Measurements from ENCODE around the gene GPR180. TPM values are rescaled to one million over a fixed set of nuclear protein-coding genes. Genes with fewer than 3 reads are reported as not detected.
A peak's percentile ranks its signal among the peaks of the same experiment; 100 is the strongest.

Gene GPR180
- total RNA-seq, 1 experiment from 2014 or later = 5.6 TPM

DNA sequence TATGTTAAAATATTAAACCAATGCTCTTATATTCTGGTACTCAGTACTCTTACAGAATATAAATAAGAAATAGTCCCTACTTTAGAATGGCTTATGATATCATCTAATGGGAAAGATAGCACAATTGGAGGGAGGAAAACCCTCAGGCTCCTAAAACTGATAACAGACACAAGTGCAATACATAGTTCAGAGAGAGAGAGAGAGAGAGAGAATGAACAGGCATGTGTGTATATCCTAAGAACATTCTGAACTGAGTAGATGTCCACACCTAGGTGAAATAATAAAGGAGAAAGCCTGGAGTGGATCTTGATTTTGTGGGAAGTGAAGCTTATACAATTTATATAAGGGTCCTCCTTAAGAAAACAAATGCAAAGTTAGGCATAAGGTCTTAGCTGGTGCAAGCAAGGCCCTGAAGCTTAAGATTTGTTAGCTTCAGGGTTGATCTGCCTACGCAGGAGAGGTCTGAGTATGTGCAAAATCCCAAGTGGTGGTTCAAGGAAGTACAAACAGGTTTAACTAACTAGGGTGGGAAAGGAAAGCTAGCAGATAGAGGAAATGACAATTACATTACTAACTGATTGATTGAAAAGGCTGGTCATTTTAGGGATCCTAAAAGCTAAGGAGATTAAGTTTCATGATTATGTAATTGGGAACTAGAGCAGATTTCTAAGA, 57.4 kb downstream of the GPR180 start:
- intact Hi-C loops (cut with micrococcal nuclease) = no loop called here
- Histone ChIP-seq H4K20me1 (ENCODE audit: low read length) (no peaks in the 10 kb centered on the region), H3K27ac (ENCODE audit: low read length) (peak overlapping the region; percentile 47), H3F3A (ENCODE audit: low read length, unreplicated experiment) (no peaks in the 10 kb centered on the region), H3K4me3 (ENCODE audit: low read length) (no peak overlapping the region), H2AFZ (ENCODE audit: low read length) (no peak overlapping the region), H3K4me2 (ENCODE audit: low read length) (peak overlapping the region; percentile 9; the same call in 1 of the 2 replicates), H3K36me3 (ENCODE audit: low read depth, low read length) (no peaks in the 10 kb centered on the region), H3K79me2 (ENCODE audit: low read length) (no peaks in the 10 kb centered on the region), H3K27me3 (ENCODE audit: low read length) (no peaks in the 10 kb centered on the region), H3K4me1 (ENCODE audit: insufficient read depth, low read length) (peaks cover 34% of the 10 kb centered on the region), H3K9me3 (ENCODE audit: low read length) (no peaks in the 10 kb centered on the region), H3K9me2 (replicated peaks; ENCODE audit: low read length) (no peaks in the 10 kb centered on the region), H3K9ac (ENCODE audit: low read length) (no peak overlapping the region)
- ChIA-PET POLR2A (ENCODE audit: unreplicated experiment) (no interaction called here), CTCF (interaction anchor here (0.7 to 1.6 kb wide), 4 partner anchors 13 to 497 kb away, joined by 3 to 5 read pairs (median 4); no protein-coding TSS in a partner anchor)
- DNase-seq = peak; percentile 58
- peak; percentile 25; the same call in 1 of the 2 replicates for ATAC-seq
- peak; percentile 37 for TF ChIP-seq CTCF (conservative IDR thresholded peaks at IDR 0.05; ENCODE audit: low read depth, low read length)
- TF ChIP-seq EZH2 (IDR thresholded peaks at IDR 0.05; ENCODE audit: low read length, unreplicated experiment) = no peak
- no TSS peak for BruUV-seq (replicated peaks)

DNA sequence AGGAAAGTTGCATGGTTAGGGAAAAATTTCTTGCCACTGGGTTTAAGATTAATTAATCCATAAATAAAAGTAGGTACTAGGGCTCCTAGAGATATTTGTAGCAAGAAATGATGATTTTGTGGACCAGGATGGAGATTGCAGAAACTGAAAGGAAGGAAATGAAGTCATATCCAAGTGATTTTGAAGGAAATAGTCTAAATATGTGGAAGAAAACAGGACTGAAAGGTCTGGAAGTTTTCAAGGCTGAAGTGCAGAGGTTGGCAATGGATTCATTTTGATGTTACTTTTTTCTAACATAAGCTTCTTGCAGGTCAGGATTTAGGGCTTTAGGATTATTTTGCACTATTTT, 57.9 kb downstream of the GPR180 start:
- H3K27ac ChIP-seq (ENCODE audit: low read length) = 0 out of 2 replicates have a peak overlapping the region, but pooled peaks have one; percentile 1
- H4K20me1 ChIP-seq (ENCODE audit: low read length) = no peaks in the 10 kb centered on the region
- no peak overlapping the region for H3K9ac ChIP-seq (ENCODE audit: low read length)
- ATAC-seq (no peak), DNase-seq (no peak)
- H3K4me2 ChIP-seq (ENCODE audit: low read length) = peak overlapping the region; percentile 9; the same call in 1 of the 2 replicates
- no TSS peak for BruUV-seq (replicated peaks)
- no peaks in the 10 kb centered on the region for H3K36me3 ChIP-seq (ENCODE audit: low read depth, low read length)
- no peaks in the 10 kb centered on the region for H3F3A ChIP-seq (ENCODE audit: low read length, unreplicated experiment)
- H3K79me2 ChIP-seq (ENCODE audit: low read length) = no peaks in the 10 kb centered on the region
- peaks cover 34% of the 10 kb centered on the region for H3K4me1 ChIP-seq (ENCODE audit: insufficient read depth, low read length)
- H2AFZ ChIP-seq (ENCODE audit: low read length) = no peak overlapping the region
- TF ChIP-seq EZH2 (IDR thresholded peaks at IDR 0.05; ENCODE audit: low read length, unreplicated experiment) (no peak), EZH2phosphoT487 (IDR thresholded peaks at IDR 0.05; ENCODE audit: borderline replicate concordance, low read length) (no peak)
- ChIA-PET POLR2A (ENCODE audit: unreplicated experiment) (no interaction called here), CTCF (interaction anchor here (1.0 to 1.6 kb wide), 3 partner anchors 12 to 497 kb away, joined by 3 to 4 read pairs (median 3); no protein-coding TSS in a partner anchor)
- H3K9me2 ChIP-seq (replicated peaks; ENCODE audit: low read length) = no peaks in the 10 kb centered on the region
- no peaks in the 10 kb centered on the region for H3K9me3 ChIP-seq (ENCODE audit: low read length)
- H3K4me3 ChIP-seq (ENCODE audit: low read length) = no peak overlapping the region
- no peaks in the 10 kb centered on the region for H3K27me3 ChIP-seq (ENCODE audit: low read length)
- intact Hi-C loops (cut with micrococcal nuclease) = no loop called here

GRCh38 chr13:94660695-94661326, 59.2 kb downstream of the GPR180 start:
- Histone ChIP-seq H3K9ac (ENCODE audit: low read length) (no peak overlapping the region), H3K4me2 (ENCODE audit: low read length) (peak overlapping the region; percentile 38; the same call in 1 of the 2 replicates), H3K9me2 (replicated peaks; ENCODE audit: low read length) (no peaks in the 10 kb centered on the region), H2AFZ (ENCODE audit: low read length) (peak overlapping the region; percentile 38), H3K79me2 (ENCODE audit: low read length) (no peaks in the 10 kb centered on the region), H3K4me1 (ENCODE audit: insufficient read depth, low read length) (peaks cover 34% of the 10 kb centered on the region), H3F3A (ENCODE audit: low read length, unreplicated experiment) (no peaks in the 10 kb centered on the region), H4K20me1 (ENCODE audit: low read length) (no peaks in the 10 kb centered on the region), H3K4me3 (ENCODE audit: low read length) (no peak overlapping the region), H3K36me3 (ENCODE audit: low read depth, low read length) (no peaks in the 10 kb centered on the region), H3K27me3 (ENCODE audit: low read length) (no peaks in the 10 kb centered on the region), H3K9me3 (ENCODE audit: low read length) (no peaks in the 10 kb centered on the region), H3K27ac (ENCODE audit: low read length) (no peak overlapping the region)
- ChIA-PET CTCF (interaction anchor here (0.6 to 1.4 kb wide), 2 partner anchors 40 to 427 kb away, joined by 3 read pairs; no protein-coding TSS in a partner anchor), POLR2A (ENCODE audit: unreplicated experiment) (no interaction called here)
- TF ChIP-seq CTCF (conservative IDR thresholded peaks at IDR 0.05; ENCODE audit: low read depth, low read length) (peak; percentile 65), EZH2phosphoT487 (IDR thresholded peaks at IDR 0.05; ENCODE audit: borderline replicate concordance, low read length) (no peak)
- ATAC-seq (no peak), DNase-seq (peak; percentile 51)
- BruUV-seq (replicated peaks) = no TSS peak
- intact Hi-C loops (cut with micrococcal nuclease) = loop anchor here (1.0 kb wide), 1 partner anchor 41 kb away; no protein-coding TSS in a partner anchor
